ENCODE measurements around the gene INHBE. TPM values are rescaled to one million over a fixed set of nuclear protein-coding genes. Genes with fewer than 3 reads are reported as not detected.
A peak's percentile ranks its signal among the peaks of the same experiment; 100 is the strongest.

INHBE gene
- total RNA-seq, 2 experiments from 2014 or later, result not detected

DNA sequence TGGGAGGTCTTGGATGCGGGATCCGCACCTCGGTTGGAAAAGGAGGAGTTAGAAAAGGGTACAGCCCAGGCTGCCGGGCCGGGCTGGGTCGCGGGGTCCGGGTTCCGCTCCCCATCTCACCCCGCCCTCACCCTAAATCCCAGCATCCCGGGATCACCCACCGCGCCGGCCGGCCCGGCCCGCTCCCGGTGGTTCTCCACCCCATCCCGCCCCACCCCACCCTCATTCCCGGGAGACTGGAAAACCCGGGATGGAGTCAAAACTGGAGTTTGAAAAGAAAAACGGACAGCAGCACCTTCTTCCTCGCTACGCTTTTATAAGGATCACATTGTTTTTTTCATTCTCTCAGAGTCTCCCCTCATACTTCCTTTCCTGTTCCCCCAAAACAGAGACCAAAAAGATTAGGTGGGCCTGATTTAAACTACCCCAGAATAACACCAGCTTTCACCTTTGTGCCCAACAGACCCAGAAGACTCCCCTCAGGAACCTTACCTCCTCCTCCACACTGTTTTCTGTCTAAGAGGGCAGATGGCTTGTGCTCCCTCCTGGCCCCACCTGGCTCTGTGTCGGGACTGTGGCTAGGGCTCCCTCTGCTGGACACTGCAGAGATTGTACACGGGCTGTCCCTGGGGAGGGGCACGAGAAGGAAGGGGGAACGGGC, 7.3 kb downstream of the INHBE start:
- DNase-seq (peak; percentile 82 to 94 (median 86)), ATAC-seq (ENCODE audit: poor library complexity) (peak; percentile 71)
- Mint-ChIP-seq H3K27me3 (peaks cover 26% of the 10 kb centered on the region), H3K4me3 (peak overlapping the region; percentile 94), H3K9me3 (no peaks in the 10 kb centered on the region), H3K27ac (peak overlapping the region; percentile 62), H3K4me1 (ENCODE audit: low read depth) (peaks cover 55% of the 10 kb centered on the region), H3K36me3 (ENCODE audit: low read depth) (peaks cover 8% of the 10 kb centered on the region)
- Histone ChIP-seq H3K36me3 (ENCODE audit: insufficient read depth, low read length) (no peaks in the 10 kb centered on the region), H3K9me3 (ENCODE audit: control insufficient read depth in 1 of 2, insufficient read depth in 1 of 2, low read length in 2 of 2) (no peaks in the 10 kb centered on the region), H3K4me3 (ENCODE audit: low read length) (peak overlapping the region; percentile 52), H3K27ac (ENCODE audit: low read depth in 1 of 2, low read length in 2 of 2) (no peak overlapping the region), H3K27me3 (ENCODE audit: control insufficient read depth in 1 of 2, insufficient read depth in 2 of 2, low read length in 2 of 2) (peaks cover 9 to 14% of the 10 kb centered on the region in 2 experiments), H3K4me1 (ENCODE audit: insufficient read depth, low read length) (peaks cover 52% of the 10 kb centered on the region)
- TF ChIP-seq, protein P1, sequence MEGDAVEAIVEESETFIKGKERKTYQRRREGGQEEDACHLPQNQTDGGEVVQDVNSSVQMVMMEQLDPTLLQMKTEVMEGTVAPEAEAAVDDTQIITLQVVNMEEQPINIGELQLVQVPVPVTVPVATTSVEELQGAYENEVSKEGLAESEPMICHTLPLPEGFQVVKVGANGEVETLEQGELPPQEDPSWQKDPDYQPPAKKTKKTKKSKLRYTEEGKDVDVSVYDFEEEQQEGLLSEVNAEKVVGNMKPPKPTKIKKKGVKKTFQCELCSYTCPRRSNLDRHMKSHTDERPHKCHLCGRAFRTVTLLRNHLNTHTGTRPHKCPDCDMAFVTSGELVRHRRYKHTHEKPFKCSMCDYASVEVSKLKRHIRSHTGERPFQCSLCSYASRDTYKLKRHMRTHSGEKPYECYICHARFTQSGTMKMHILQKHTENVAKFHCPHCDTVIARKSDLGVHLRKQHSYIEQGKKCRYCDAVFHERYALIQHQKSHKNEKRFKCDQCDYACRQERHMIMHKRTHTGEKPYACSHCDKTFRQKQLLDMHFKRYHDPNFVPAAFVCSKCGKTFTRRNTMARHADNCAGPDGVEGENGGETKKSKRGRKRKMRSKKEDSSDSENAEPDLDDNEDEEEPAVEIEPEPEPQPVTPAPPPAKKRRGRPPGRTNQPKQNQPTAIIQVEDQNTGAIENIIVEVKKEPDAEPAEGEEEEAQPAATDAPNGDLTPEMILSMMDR (IDR thresholded peaks at IDR 0.05), result peak; percentile 92
- CTCF ChIA-PET, result interaction anchor here (0.6 to 4.6 kb wide), 8 partner anchors 9 to 83 kb away, joined by 3 to 35 read pairs (median 4); partner anchors contain the start of genes ARHGAP9 and DDIT3
- intact Hi-C loops (cut with DNase I, micrococcal nuclease), result loop anchor here (1.0 to 2.0 kb wide), 2 partner anchors 14 to 249 kb away; no protein-coding TSS in a partner anchor
- POLR2A ChIA-PET, result interaction anchor here (1.0 to 6.5 kb wide), 4 partner anchors 10 to 1495 kb away, joined by 4 to 93 read pairs (median 6); partner anchors contain the start of genes ARHGAP9 and DCTN2

DNA sequence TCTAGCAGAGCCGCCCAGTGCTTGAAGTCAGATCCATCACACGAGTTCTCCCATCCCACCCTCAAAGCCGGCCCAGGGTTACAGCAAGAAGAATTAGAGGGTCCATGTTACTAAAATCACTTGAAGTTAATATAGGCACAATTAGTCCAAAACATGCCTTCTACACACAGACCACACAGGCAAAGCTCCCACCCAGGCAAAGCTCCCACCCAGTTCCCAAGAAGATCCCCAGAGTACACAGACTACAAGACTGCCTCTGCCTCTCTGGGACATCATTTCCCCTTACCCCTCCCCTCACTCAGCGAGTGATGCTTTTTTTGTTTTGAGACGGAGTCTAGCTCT, 7.8 kb downstream of the INHBE start:
- intact Hi-C loops (cut with DNase I, micrococcal nuclease), result loop anchor here (1.0 to 2.0 kb wide), 2 partner anchors 14 to 250 kb away; no protein-coding TSS in a partner anchor
- H3K36me3 ChIP-seq (ENCODE audit: insufficient read depth, low read length), result peaks cover under 1% of the 10 kb centered on the region
- H3K4me1 Mint-ChIP-seq (ENCODE audit: low read depth), result peaks cover 58% of the 10 kb centered on the region
- no peak overlapping the region for H3K27ac ChIP-seq (ENCODE audit: low read depth in 1 of 2, low read length in 2 of 2)
- DNase-seq (no peak), ATAC-seq (ENCODE audit: poor library complexity) (no peak)
- no peaks in the 10 kb centered on the region for H3K9me3 ChIP-seq (ENCODE audit: control insufficient read depth in 1 of 2, insufficient read depth in 1 of 2, low read length in 2 of 2)
- H3K4me3 ChIP-seq (ENCODE audit: low read length), result no peak overlapping the region
- peak overlapping the region; percentile 91 for H3K4me3 Mint-ChIP-seq
- peak overlapping the region; percentile 62 for H3K27ac Mint-ChIP-seq
- no peaks in the 10 kb centered on the region for H3K9me3 Mint-ChIP-seq
- CTCF ChIA-PET, result interaction anchor here (0.9 to 4.6 kb wide), 5 partner anchors 13 to 83 kb away, joined by 3 to 35 read pairs (median 5); partner anchors contain the start of genes ARHGAP9 and DDIT3
- peaks cover 52% of the 10 kb centered on the region for H3K4me1 ChIP-seq (ENCODE audit: insufficient read depth, low read length)
- peaks cover 26% of the 10 kb centered on the region for H3K27me3 Mint-ChIP-seq
- peaks cover 9 to 14% of the 10 kb centered on the region in 2 experiments for H3K27me3 ChIP-seq (ENCODE audit: control insufficient read depth in 1 of 2, insufficient read depth in 2 of 2, low read length in 2 of 2)
- TF ChIP-seq, protein P1 (IDR thresholded peaks at IDR 0.05), result peak; percentile 54
- H3K36me3 Mint-ChIP-seq (ENCODE audit: low read depth), result peaks cover 12% of the 10 kb centered on the region
- POLR2A ChIA-PET, result interaction anchor here (2.3 to 6.5 kb wide), 2 partner anchors 10 to 16 kb away, joined by 7 to 93 read pairs; partner anchors contain the start of gene ARHGAP9

GRCh38 chr12:57464569-57464968, 9.5 kb downstream of the INHBE start:
- TF ChIP-seq, protein P1 (IDR thresholded peaks at IDR 0.05), result no peak
- peaks cover 9 to 14% of the 10 kb centered on the region in 2 experiments for H3K27me3 ChIP-seq (ENCODE audit: control insufficient read depth in 1 of 2, insufficient read depth in 2 of 2, low read length in 2 of 2)
- Mint-ChIP-seq H3K4me3 (no peak overlapping the region), H3K27ac (peak overlapping the region; percentile 4), H3K4me1 (ENCODE audit: low read depth) (peaks cover 50% of the 10 kb centered on the region), H3K27me3 (peaks cover 20% of the 10 kb centered on the region), H3K36me3 (ENCODE audit: low read depth) (peaks cover 23% of the 10 kb centered on the region), H3K9me3 (no peaks in the 10 kb centered on the region)
- ATAC-seq (ENCODE audit: poor library complexity) (no peak), DNase-seq (no peak)
- H3K27ac ChIP-seq (ENCODE audit: low read depth in 1 of 2, low read length in 2 of 2), result no peak overlapping the region
- intact Hi-C loops (cut with DNase I, micrococcal nuclease), result loop anchor here in 1 of 2 experiments (2.0 kb wide), 1 partner anchor 62 kb away; no protein-coding TSS in a partner anchor
- H3K36me3 ChIP-seq (ENCODE audit: insufficient read depth, low read length), result peaks cover 14% of the 10 kb centered on the region
- H3K9me3 ChIP-seq (ENCODE audit: control insufficient read depth in 1 of 2, insufficient read depth in 1 of 2, low read length in 2 of 2), result no peaks in the 10 kb centered on the region
- ChIA-PET POLR2A (no interaction called here), CTCF (interaction anchor here (1.0 to 4.6 kb wide), 2 partner anchors 9 to 11 kb away, joined by 3 to 35 read pairs; no protein-coding TSS in a partner anchor)
- no peak overlapping the region for H3K4me3 ChIP-seq (ENCODE audit: low read length)
- H3K4me1 ChIP-seq (ENCODE audit: insufficient read depth, low read length), result peaks cover 38% of the 10 kb centered on the region

Measured in CD4-positive, alpha-beta T cell (primary cell).